CD14-positive monocyte (primary cell): ENCODE measurements around the gene PAXX. TPM values are rescaled to one million over a fixed set of nuclear protein-coding genes. Genes with fewer than 3 reads are reported as not detected.

ENCODE experiments used
- DNase-seq, 3 donors: peaks; one replicate each; pipeline ENCODE4 v3.0.0-alpha.2; 2011 to 2022
- H2AFZ ChIP-seq: 2 replicates; pipeline ENCODE4 v1.6.0; 2012; ENCODE audit warnings: mild to moderate bottlenecking, low read depth, low read length, inconsistent platforms; ENCODE audit not compliant: insufficient read depth, poor library complexity, severe bottlenecking
- H3K27ac ChIP-seq, 2 donors: 1 replicate in 1 of 2; 2 replicates in 1 of 2; pipeline ENCODE4 v1.5.1; 2012 to 2013; ENCODE audit warnings: low read length in 2 of 2, control low read depth in 1 of 2, inconsistent platforms in 1 of 2, low read depth in 1 of 2, mild to moderate bottlenecking in 1 of 2
- H3K27me3 ChIP-seq, 2 donors: one replicate each; pipeline versions ENCODE4 v1.6.0 to v1.6.1; 2011 to 2013; ENCODE audit warnings: low read length in 2 of 2; ENCODE audit not compliant: control insufficient read depth in 2 of 2, insufficient read depth in 2 of 2
- H3K36me3 ChIP-seq, 2 donors: replicated peaks in 1 of 2; 1 replicate in 1 of 2; 2 replicates in 1 of 2; pipeline versions ENCODE4 v1.5.1 to v1.6.1; 2012 to 2013; ENCODE audit warnings: low read length in 2 of 2, control low read depth in 1 of 2, inconsistent platforms in 1 of 2, mild to moderate bottlenecking in 1 of 2; ENCODE audit not compliant: insufficient read depth in 2 of 2, control insufficient read depth in 1 of 2
- H3K4me1 ChIP-seq, 2 donors: 1 replicate in 1 of 2; 2 replicates in 1 of 2; pipeline versions ENCODE4 v1.5.1 to v1.6.1; 2012 to 2013; ENCODE audit warnings: low read length in 2 of 2, control low read depth in 1 of 2, inconsistent platforms in 1 of 2, mild to moderate bottlenecking in 1 of 2, moderate library complexity in 1 of 2; ENCODE audit not compliant: insufficient read depth in 2 of 2, control insufficient read depth in 1 of 2
- H3K4me2 ChIP-seq: replicated peaks from 2 replicates; pipeline ENCODE3; 2012; ENCODE audit warnings: low read length, moderate library complexity, mild to moderate bottlenecking; ENCODE audit not compliant: poor library complexity, severe bottlenecking; ENCODE audit errors: extremely low read depth
- H3K4me3 ChIP-seq, 3 experiments: fragments of 200-600 bp in 1 of 3; sonication (generic) in 1 of 3; replicated peaks in 1 of 3; 1 replicate in 2 of 3; 2 replicates in 1 of 3; pipeline ENCODE4 v1.5.1; 2011 to 2013; ENCODE audit warnings: low read length in 3 of 3, mild to moderate bottlenecking in 3 of 3, control low read depth in 2 of 3, low read depth in 2 of 3, inconsistent platforms in 1 of 3, moderate library complexity in 1 of 3
- H3K79me2 ChIP-seq: 2 replicates; pipeline ENCODE4 v1.6.0; 2012; ENCODE audit warnings: mild to moderate bottlenecking, control low read depth, inconsistent platforms, low read length, moderate library complexity; ENCODE audit not compliant: insufficient read depth
- H3K9ac ChIP-seq: 2 replicates; pipeline ENCODE4 v1.6.0; 2017; ENCODE audit warnings: low read length, mild to moderate bottlenecking; ENCODE audit not compliant: insufficient read depth, poor library complexity, severe bottlenecking
- H3K9me3 ChIP-seq, 2 donors: replicated peaks in 1 of 2; 1 replicate in 1 of 2; 2 replicates in 1 of 2; pipeline versions ENCODE4 v1.5.1 to v1.6.1; 2012 to 2013; ENCODE audit warnings: low read length in 2 of 2, control low read depth in 1 of 2; ENCODE audit not compliant: control insufficient read depth in 1 of 2, insufficient read depth in 1 of 2
- H4K20me1 ChIP-seq: 2 replicates; pipeline ENCODE4 v1.6.0; 2012; ENCODE audit warnings: mild to moderate bottlenecking, low read length, control low read depth, moderate library complexity; ENCODE audit not compliant: insufficient read depth
- H3K27ac Mint-ChIP-seq, 7 donors: one replicate each; pipeline ENCODE4 v1.8.0; 2020; ENCODE audit warnings: mild to moderate bottlenecking in 7 of 7, mixed read lengths in 7 of 7, moderate library complexity in 6 of 7, inconsistent platforms in 2 of 7
- H3K27me3 Mint-ChIP-seq, 3 donors: one replicate each; pipeline ENCODE4 v1.8.0; 2021 to 2022; ENCODE audit warnings: low read depth in 3 of 3, mild to moderate bottlenecking in 3 of 3, mixed read lengths in 3 of 3, moderate library complexity in 3 of 3, inconsistent platforms in 1 of 3
- H3K36me3 Mint-ChIP-seq, 2 donors: one replicate each; pipeline ENCODE4 v1.8.0; 2020; ENCODE audit warnings: mixed read lengths in 2 of 2, inconsistent platforms in 1 of 2, mild to moderate bottlenecking in 1 of 2
- H3K4me1 Mint-ChIP-seq: one replicate; pipeline ENCODE4 v1.8.0; 2020; ENCODE audit warnings: mild to moderate bottlenecking, mixed read lengths
- H3K4me3 Mint-ChIP-seq, 2 donors: one replicate each; pipeline ENCODE4 v1.8.0; 2020; ENCODE audit warnings: mild to moderate bottlenecking in 2 of 2, mixed read lengths in 2 of 2, moderate library complexity in 1 of 2
- H3K9me3 Mint-ChIP-seq, 7 donors: one replicate each; pipeline ENCODE4 v1.8.0; 2020 to 2022; ENCODE audit warnings: mixed read lengths in 7 of 7, mild to moderate bottlenecking in 6 of 7, moderate library complexity in 6 of 7, inconsistent platforms in 2 of 7
- WGBS: methylation state at CpG from one replicate; pipeline ENCODE4 v1.1.5; 2013; ENCODE audit warnings: missing lambda C conversion rate; ENCODE audit not compliant: insufficient coverage; 5-methylcytosine and 5-hydroxymethylcytosine counted together
- intact Hi-C, 2 donors: fragments of 100-400 bp; cut with micrococcal nuclease; formaldehyde crosslinking; loops; one replicate each; pipeline versions ENCODE4 v1.15.0 to v1.15.1; 2023
- polyA plus RNA-seq, 3 donors: library from polyadenylated mRNA; depleted of rRNA in 1 of 3; unstranded in 2 of 3; stranded (reverse) in 1 of 3; fragments of 300-500 nt in 2 of 3; fragments of >200 nt in 1 of 3; fragmentation: Illumina TruSeq in 2 of 3; gene quantifications; 1 replicate in 2 of 3; 2 replicates in 1 of 3; pipeline ENCODE4 v1.2.3, GENCODE V29; 2012 to 2021
- TF ChIP-seq, protein P1 (sequence below): fragments of 200-600 bp; IDR thresholded peaks from one replicate; pipeline ENCODE4 v1.8.0; 2022; ENCODE audit warnings: antibody characterized with exemption, mild to moderate bottlenecking

The PAXX gene
- polyA plus RNA-seq, 3 donors = 35.3 to 92.9 (median 40.7) TPM

DNA sequence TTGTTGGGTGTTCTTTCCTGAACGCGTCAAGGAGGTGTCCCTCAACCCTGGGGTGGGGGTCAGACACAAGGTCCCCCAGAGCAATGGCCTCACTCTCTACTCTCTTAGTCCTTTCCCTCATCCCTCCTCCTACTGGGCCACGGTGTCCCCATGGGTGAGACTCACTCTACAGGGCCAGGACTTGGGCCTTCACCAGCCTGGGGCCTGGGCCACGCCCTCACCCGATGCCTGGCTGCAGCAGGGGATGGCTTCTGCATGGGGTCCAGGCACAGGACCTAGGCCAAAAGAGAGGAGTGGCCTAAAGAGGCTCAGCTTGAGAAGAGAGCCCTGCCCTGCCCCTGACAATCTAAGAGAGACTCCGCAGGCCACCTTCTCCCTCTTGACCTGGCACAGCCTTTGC is 34.3 kb upstream of the PAXX start:
- WGBS = 88% methylated on average over 4 of the region's 6 CpGs
- intact Hi-C loops = no loop called here
- Mint-ChIP-seq H3K36me3 (no peaks in the 10 kb centered on the region), H3K27ac (no peak overlapping the region), H3K4me3 (no peak overlapping the region), H3K4me1 (no peaks in the 10 kb centered on the region), H3K27me3 (peaks cover 0 to 8% (median 2%) of the 10 kb centered on the region in 3 donors), H3K9me3 (peaks cover 0 to 5% (median 3%) of the 10 kb centered on the region in 7 donors)
- no peak for DNase-seq
- Histone ChIP-seq H3K4me1 (no peaks in the 10 kb centered on the region), H3K4me3 (no peak overlapping the region), H3K9me3 (no peaks in the 10 kb centered on the region), H3K27me3 (no peaks in the 10 kb centered on the region), H4K20me1 (no peaks in the 10 kb centered on the region), H2AFZ (no peak overlapping the region), H3K79me2 (no peaks in the 10 kb centered on the region), H3K9ac (no peak overlapping the region), H3K4me2 (no peak overlapping the region), H3K27ac (no peak overlapping the region), H3K36me3 (no peaks in the 10 kb centered on the region)
- TF ChIP-seq, protein P1, sequence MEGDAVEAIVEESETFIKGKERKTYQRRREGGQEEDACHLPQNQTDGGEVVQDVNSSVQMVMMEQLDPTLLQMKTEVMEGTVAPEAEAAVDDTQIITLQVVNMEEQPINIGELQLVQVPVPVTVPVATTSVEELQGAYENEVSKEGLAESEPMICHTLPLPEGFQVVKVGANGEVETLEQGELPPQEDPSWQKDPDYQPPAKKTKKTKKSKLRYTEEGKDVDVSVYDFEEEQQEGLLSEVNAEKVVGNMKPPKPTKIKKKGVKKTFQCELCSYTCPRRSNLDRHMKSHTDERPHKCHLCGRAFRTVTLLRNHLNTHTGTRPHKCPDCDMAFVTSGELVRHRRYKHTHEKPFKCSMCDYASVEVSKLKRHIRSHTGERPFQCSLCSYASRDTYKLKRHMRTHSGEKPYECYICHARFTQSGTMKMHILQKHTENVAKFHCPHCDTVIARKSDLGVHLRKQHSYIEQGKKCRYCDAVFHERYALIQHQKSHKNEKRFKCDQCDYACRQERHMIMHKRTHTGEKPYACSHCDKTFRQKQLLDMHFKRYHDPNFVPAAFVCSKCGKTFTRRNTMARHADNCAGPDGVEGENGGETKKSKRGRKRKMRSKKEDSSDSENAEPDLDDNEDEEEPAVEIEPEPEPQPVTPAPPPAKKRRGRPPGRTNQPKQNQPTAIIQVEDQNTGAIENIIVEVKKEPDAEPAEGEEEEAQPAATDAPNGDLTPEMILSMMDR = no peak

DNA sequence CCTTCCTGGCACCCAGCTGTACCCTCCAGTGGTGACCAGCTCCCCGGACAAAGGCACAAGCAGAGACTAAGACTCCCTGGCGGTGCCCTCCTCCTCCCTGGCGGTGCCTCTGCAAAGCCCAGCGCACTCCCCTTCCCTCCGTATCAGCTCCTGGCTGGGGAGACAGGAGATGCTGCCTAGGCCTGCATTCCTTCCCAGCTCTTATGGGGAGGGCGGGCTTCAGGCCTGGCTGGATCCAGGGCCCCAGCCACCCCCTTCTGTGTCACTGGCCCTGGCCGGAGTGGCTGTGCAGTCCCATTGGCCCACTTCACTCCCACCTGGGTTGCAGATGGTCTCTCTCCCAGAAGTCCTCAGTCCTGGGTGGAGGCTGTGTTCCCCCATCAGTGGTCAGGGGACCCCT is 33.7 kb upstream of the PAXX start:
- H3K4me1 Mint-ChIP-seq = no peaks in the 10 kb centered on the region
- no peaks in the 10 kb centered on the region for H3K36me3 Mint-ChIP-seq
- no peaks in the 10 kb centered on the region for H3K79me2 ChIP-seq
- H3K4me3 ChIP-seq = no peak overlapping the region
- no peaks in the 10 kb centered on the region for H3K9me3 ChIP-seq
- intact Hi-C loops = no loop called here
- no peak overlapping the region for H3K4me2 ChIP-seq
- H3K27me3 ChIP-seq = no peaks in the 10 kb centered on the region
- H3K9me3 Mint-ChIP-seq = peaks cover 0 to 5% (median 3%) of the 10 kb centered on the region in 7 donors
- H3K4me1 ChIP-seq = no peaks in the 10 kb centered on the region
- no peaks in the 10 kb centered on the region for H3K36me3 ChIP-seq
- H3K4me3 Mint-ChIP-seq = no peak overlapping the region
- H3K27ac Mint-ChIP-seq = no peak overlapping the region
- H3K9ac ChIP-seq = no peak overlapping the region
- no peak overlapping the region for H2AFZ ChIP-seq
- no peak overlapping the region for H3K27ac ChIP-seq
- TF ChIP-seq, protein P1 = no peak
- H3K27me3 Mint-ChIP-seq = peaks cover 0 to 8% (median 2%) of the 10 kb centered on the region in 3 donors
- 95% methylated on average over 7 of the region's 7 CpGs for WGBS
- no peak for DNase-seq
- H4K20me1 ChIP-seq = no peaks in the 10 kb centered on the region
